Endothelial cell of umbilical vein (primary cell): ENCODE measurements around the gene DUSP18. TPM values are rescaled to one million over a fixed set of nuclear protein-coding genes. Genes with fewer than 3 reads are reported as not detected.

ENCODE experiments used
- BruUV-seq: library from RNA; stranded (reverse); fragments of 400-500 nt; replicated peaks from 2 replicates; lab custom pipeline; 2021; lab: Mats Ljungman, UMichigan
- CTCF ChIA-PET: fragments of 300-600, 350-600 bp; sonication (Branson Sonifier 250); formaldehyde crosslinking; loops from one replicate; lab custom pipeline; 2021; ENCODE audit warnings: antibody characterized with exemption, inconsistent platforms; lab: Charles Lee
- POLR2A ChIA-PET: fragments of 300-600, 350-600 bp; sonication (Branson Sonifier 250); formaldehyde crosslinking; loops from one replicate; lab custom pipeline; 2021; ENCODE audit warnings: antibody characterized with exemption, inconsistent platforms; lab: Charles Lee
- DNase-seq: peaks from one replicate; pipeline ENCODE4 v3.0.0-alpha.2; 2011; ENCODE audit warnings: low read depth, low spot score
- FAIRE-seq: peaks from 2 replicates; lab custom pipeline; 2011; peaks lifted over from hg19 to GRCh38; lab: Jason Lieb, UNC
- H2AFZ ChIP-seq: 2 replicates; pipeline ENCODE4 v1.6.0; 2012; ENCODE audit warnings: low read depth, low read length, control low read depth, inconsistent platforms
- H3K27ac ChIP-seq: 2 replicates; pipeline ENCODE4 v1.5.1; 2011; ENCODE audit warnings: low read depth, mild to moderate bottlenecking, control low read depth, low read length, moderate library complexity; ENCODE audit not compliant: insufficient read depth
- H3K27me3 ChIP-seq, 2 experiments: 2 replicates each; pipeline versions ENCODE4 v1.6.0 to v1.6.1; 2011; ENCODE audit warnings: low read length in 2 of 2, mixed read lengths in 1 of 2; ENCODE audit not compliant: control insufficient read depth in 2 of 2, insufficient read depth in 2 of 2
- H3K36me3 ChIP-seq, 2 experiments: 2 replicates in 1 of 2; 3 replicates in 1 of 2; pipeline ENCODE4 v1.5.1; 2011; ENCODE audit warnings: low read length in 2 of 2, mild to moderate bottlenecking in 1 of 2, moderate library complexity in 1 of 2; ENCODE audit not compliant: control insufficient read depth in 2 of 2, insufficient read depth in 2 of 2; ENCODE audit errors: extremely low read depth in 1 of 2
- H3K4me1 ChIP-seq: 3 replicates; pipeline ENCODE4 v1.5.1; 2011; ENCODE audit warnings: mild to moderate bottlenecking, low read length; ENCODE audit not compliant: control insufficient read depth, insufficient read depth; ENCODE audit errors: extremely low read depth
- H3K4me2 ChIP-seq: 2 replicates; pipeline ENCODE4 v1.6.1; 2011; ENCODE audit warnings: low read length, control low read depth, mixed read lengths; ENCODE audit not compliant: insufficient read depth
- H3K4me3 ChIP-seq, 3 experiments: fragments of 200-600 bp in 1 of 3; sonication (generic), shearing (Covaris generic) in 1 of 3; replicated peaks in 1 of 3; 2 replicates each; pipeline ENCODE4 v1.5.1; 2011 to 2016; ENCODE audit warnings: control low read depth in 3 of 3, low read length in 3 of 3, mild to moderate bottlenecking in 2 of 3, inconsistent platforms in 1 of 3, low read depth in 1 of 3, moderate library complexity in 1 of 3; ENCODE audit not compliant: insufficient read depth in 1 of 3
- H3K79me2 ChIP-seq: 2 replicates; pipeline ENCODE4 v1.6.0; 2012; ENCODE audit warnings: low read length, inconsistent platforms; ENCODE audit not compliant: control insufficient read depth, insufficient read depth
- H3K9ac ChIP-seq: replicated peaks from 2 replicates; pipeline ENCODE3; 2011; ENCODE audit warnings: low read length, control low read depth; ENCODE audit not compliant: insufficient read depth; ENCODE audit errors: extremely low read depth
- H3K9me1 ChIP-seq: replicated peaks from 3 replicates; pipeline ENCODE4 v1.6.0; 2011; ENCODE audit warnings: mild to moderate bottlenecking, low read length; ENCODE audit not compliant: control insufficient read depth, insufficient read depth; ENCODE audit errors: extremely low read depth
- H3K9me3 ChIP-seq: replicated peaks from 2 replicates; pipeline ENCODE4 v1.5.1; 2012; ENCODE audit warnings: low read length, inconsistent platforms; ENCODE audit not compliant: control insufficient read depth, insufficient read depth
- H4K20me1 ChIP-seq: replicated peaks from 2 replicates; pipeline ENCODE3; 2011; ENCODE audit warnings: mild to moderate bottlenecking, low read length; ENCODE audit not compliant: control insufficient read depth, insufficient read depth; ENCODE audit errors: extremely low read depth
- CTCF ChIP-seq, 2 donors: IDR thresholded peaks; 1 replicate in 1 of 2; 2 replicates in 1 of 2; pipeline ENCODE4 v1.5.1; 2011; ENCODE audit warnings: low read length in 2 of 2, mild to moderate bottlenecking in 2 of 2, moderate library complexity in 2 of 2, control low read depth in 1 of 2, inconsistent platforms in 1 of 2, low read depth in 1 of 2; ENCODE audit not compliant: insufficient read depth in 1 of 2; ENCODE audit errors: extremely low read depth in 1 of 2
- EZH2 ChIP-seq: IDR thresholded peaks from 2 replicates; pipeline ENCODE4 v1.6.1; 2012; ENCODE audit warnings: borderline replicate concordance, low read depth, mild to moderate bottlenecking, moderate library complexity, low read length, inconsistent platforms; ENCODE audit not compliant: severe bottlenecking
- FOS ChIP-seq: IDR thresholded peaks from 2 replicates; pipeline ENCODE4 v1.6.1; 2011; ENCODE audit warnings: mild to moderate bottlenecking, low read length, moderate library complexity, borderline replicate concordance; ENCODE audit not compliant: insufficient read depth
- GATA2 ChIP-seq: IDR thresholded peaks from 2 replicates; pipeline ENCODE4 v1.7.0; 2011; ENCODE audit warnings: low read depth, mild to moderate bottlenecking, moderate library complexity, mixed read lengths, low read length; ENCODE audit not compliant: insufficient read length, insufficient read depth
- JUN ChIP-seq: IDR thresholded peaks from 2 replicates; pipeline ENCODE4 v1.6.1; 2011; ENCODE audit warnings: borderline replicate concordance, low read depth; ENCODE audit not compliant: insufficient read length, insufficient read depth
- MAX ChIP-seq: IDR thresholded peaks from 2 replicates; pipeline ENCODE4 v1.6.1; 2011; ENCODE audit not compliant: insufficient read depth, insufficient read length
- MYC ChIP-seq: IDR thresholded peaks from one replicate; pipeline ENCODE4 v1.6.1; 2011; ENCODE audit warnings: mild to moderate bottlenecking, low read depth, low read length
- POLR2A ChIP-seq: IDR thresholded peaks from 2 replicates; pipeline ENCODE4 v1.6.1; 2012; ENCODE audit warnings: low read depth, mild to moderate bottlenecking, control low read depth, low read length
- POLR2AphosphoS5 ChIP-seq: IDR thresholded peaks from 2 replicates; pipeline ENCODE4 v1.6.1; 2012; ENCODE audit warnings: low read depth, mild to moderate bottlenecking, control low read depth, low read length, moderate library complexity; ENCODE audit not compliant: insufficient read depth
- dilution Hi-C: fragments of 300-500 bp; cut with MboI; formaldehyde crosslinking; loops from one replicate; pipeline ENCODE4 v1.15.0; 2019; ENCODE audit warnings: low sequenced_read_pairs; ENCODE audit not compliant: extremely low pct_ligation_motif_present
- intact Hi-C: fragments of 100-400 bp; cut with micrococcal nuclease; formaldehyde crosslinking; loops from one replicate; pipeline ENCODE4 v1.10.0; 2022
- polyA plus RNA-seq, 4 experiments: library from polyadenylated mRNA; depleted of rRNA in 3 of 4; stranded (reverse) in 3 of 4; unstranded in 1 of 4; fragments of >200 nt; gene quantifications; 2 replicates each; pipeline versions ENCODE4 v1.2.1 to v1.2.3, GENCODE V29; 2011 to 2012; ENCODE audit warnings: missing spikeins in 1 of 4
- total RNA-seq: library from RNA; stranded (reverse); gene quantifications from 2 replicates; pipeline ENCODE4 v1.2.3, GENCODE V29; 2021

Gene DUSP18
- total and polyA plus RNA-seq, 2 donors (not counting 3 experiments of a cell fraction or from before 2014, with no cell fraction given): 18.3 to 30.1 TPM

- CTCF ChIA-PET: no interaction called here
- no peak overlapping the region for H3K4me3 ChIP-seq
- peaks cover 19% of the 10 kb centered on the region for H3K4me1 ChIP-seq
- POLR2A ChIA-PET: no interaction called here
- FAIRE-seq: no peak
- no peak overlapping the region for H3K27ac ChIP-seq
- peaks cover 65% of the 10 kb centered on the region for H3K79me2 ChIP-seq
- no peak overlapping the region for H3K4me2 ChIP-seq
- dilution Hi-C loops: no loop called here
- H3K9me1 ChIP-seq: no peaks in the 10 kb centered on the region
- no peak for DNase-seq
- intact Hi-C loops: no loop called here
- H2AFZ ChIP-seq: no peak overlapping the region
- H3K27me3 ChIP-seq: no peaks in the 10 kb centered on the region
- H3K9ac ChIP-seq: no peak overlapping the region
- no peaks in the 10 kb centered on the region for H3K36me3 ChIP-seq
- H4K20me1 ChIP-seq: no peaks in the 10 kb centered on the region
- TF ChIP-seq JUN (no peak), GATA2 (no peak), POLR2AphosphoS5 (no peak), FOS (no peak), CTCF (IDR thresholded peaks at IDR 0.05; ENCODE audit: extremely low read depth in 1 of 2, insufficient read depth in 1 of 2, low read depth in 1 of 2, low read length in 2 of 2) (no peak), POLR2A (no peak), MYC (no peak), EZH2 (no peak), MAX (no peak)
- H3K9me3 ChIP-seq: no peaks in the 10 kb centered on the region
- no TSS peak for BruUV-seq
Measured at GRCh38 chr22:30640361-30640760, 27.3 kb downstream of the DUSP18 start.
